ENCODE data around the gene RINL.
"Not testable (repeated sequence)": the region's sequence is repeated elsewhere in the genome, so short reads cannot be mapped to it uniquely, and the experiment has no call there.

RINL gene

DNA sequence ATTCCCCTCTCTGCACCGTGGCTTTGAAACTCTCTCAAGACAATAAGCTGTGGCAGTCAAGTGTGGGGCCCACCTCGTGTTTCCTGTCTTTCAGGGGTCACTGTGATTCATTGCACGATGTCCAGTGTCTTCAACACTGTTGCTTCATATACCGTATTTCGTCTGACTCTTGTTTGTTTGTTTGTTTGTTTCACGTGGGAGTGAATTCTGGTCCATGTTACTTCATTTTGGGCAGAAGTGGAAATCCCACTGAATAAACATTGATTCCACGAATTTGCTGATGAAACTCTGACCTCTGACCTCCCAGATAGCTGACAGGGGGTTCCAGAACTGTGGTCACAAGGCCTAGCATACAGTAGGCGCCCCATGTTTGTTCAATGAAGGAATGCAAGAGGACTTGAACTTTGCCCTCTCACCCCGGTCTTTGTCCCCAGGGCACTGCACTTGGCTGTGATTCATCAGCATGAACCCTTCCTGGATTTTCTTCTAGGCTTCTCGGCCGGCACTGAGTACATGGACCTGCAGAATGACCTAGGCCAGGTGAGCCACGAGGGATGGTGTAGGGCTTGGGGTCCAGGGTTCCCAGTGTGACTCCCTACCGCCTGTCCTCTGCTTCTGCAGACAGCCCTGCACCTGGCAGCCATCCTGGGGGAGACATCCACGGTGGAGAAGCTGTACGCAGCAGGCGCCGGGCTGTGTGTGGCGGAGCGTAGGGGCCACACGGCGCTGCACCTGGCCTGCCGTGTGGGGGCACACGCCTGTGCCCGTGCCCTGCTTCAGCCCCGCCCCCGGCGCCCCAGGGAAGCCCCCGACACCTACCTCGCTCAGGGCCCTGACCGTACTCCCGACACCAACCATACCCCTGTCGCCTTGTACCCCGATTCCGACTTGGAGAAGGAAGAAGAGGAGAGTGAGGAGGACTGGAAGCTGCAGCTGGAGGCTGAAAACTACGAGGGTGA is 26.8 kb upstream of the RINL start:
- DNase-seq: no peak

DNA sequence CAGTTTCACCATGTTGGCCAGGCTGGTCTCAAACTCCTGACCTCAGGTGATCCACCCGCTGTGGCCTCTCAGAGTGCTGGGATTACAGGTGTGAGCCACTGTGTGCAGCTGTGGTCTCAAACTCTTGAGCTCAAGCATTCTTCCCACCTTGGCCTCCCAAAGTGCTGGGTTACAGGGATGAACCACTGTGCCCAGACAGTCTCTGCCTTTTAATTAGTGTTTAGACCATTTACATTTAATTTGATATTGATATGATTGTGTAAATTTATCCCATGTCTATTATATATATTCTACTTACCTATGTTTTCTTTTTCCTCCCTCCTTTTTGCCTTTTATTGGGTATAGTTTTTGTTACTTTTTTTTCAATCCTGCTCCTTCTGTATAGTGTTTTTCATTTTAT is 23.6 kb upstream of the RINL start:
- DNase-seq: no peak

DNA sequence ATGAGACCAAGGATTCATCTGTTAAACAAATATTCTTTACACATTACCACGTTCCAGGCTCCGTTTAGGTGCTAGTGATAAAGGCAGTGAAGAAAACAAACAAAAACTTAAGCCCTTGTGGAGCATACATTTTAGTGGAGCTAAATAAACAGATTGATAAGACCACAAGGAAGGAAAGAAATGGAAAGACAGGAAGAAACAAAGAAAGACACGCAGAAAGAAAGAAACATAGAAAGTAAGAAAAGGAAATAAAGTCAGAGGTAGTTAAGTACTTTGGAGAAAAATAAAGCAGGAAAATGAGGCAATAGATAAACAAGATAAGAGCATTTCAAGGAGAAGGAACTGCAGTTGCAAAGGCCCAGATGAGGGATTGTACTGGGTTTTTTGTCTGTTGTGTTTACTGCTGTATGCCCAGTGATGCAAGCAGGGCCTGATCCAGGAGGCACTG is 22.7 kb upstream of the RINL start:
- DNase-seq: no peak

DNA sequence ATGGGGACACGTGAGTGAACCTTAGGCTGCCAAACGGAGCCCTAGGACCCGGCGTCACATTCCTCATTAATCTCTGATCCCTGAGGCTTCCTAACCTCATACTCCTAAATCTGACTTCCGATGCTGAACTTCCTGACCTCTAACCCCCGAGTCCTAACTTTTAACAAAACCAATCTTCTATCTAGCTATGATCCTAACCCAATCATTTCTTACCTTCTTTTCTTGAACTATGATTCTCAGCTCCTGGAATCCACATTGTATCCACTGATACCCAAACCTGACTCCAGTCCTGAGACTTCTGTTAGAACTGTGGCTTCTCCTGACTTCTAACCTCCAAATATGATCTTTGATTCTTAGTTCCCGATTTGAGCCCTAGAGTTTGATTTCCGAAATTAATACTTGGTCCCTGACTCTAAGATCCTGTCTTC is 22.1 kb upstream of the RINL start:
- no peak for DNase-seq

DNA sequence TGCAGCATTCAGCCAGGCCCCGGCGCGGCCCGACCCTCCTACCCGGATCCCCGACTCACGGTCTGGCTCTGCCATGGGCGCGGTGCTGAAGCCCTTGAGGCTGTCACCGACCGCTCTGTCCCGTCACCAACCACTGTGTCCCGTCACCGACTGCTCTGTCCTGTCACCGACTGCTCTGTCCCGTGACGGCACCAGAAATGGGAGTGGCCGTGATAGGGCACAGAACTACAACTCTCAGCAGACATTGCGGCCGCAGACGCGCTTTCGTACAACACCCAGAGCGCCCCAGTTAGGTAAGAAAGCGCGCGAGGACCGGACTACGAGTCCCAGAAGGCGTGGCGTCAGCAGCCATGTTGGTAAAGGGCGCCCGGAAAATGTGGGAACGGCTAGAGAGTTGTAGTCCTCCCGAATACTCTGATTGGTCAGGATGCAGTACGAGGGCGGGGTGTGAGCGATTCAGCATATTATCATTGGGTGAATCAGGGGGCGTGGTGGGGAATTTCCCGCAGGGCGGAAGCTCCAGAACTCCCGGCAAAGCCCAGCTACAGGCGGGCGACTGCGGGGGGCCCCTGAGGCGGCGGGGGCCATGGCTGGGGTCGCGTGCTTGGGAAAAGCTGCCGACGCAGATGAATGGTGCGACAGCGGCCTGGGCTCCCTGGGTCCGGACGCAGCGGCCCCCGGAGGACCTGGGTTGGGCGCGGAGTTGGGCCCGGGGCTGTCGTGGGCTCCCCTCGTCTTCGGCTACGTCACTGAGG is 21.5 kb upstream of the RINL start, which contains the start of the genes NFKBIB and SIRT2:
Gene NFKBIB (plus strand): TSS at position 523 of the 755 bp plus-strand sequence. CDS start 64 bp downstream, at position 587.
Gene SIRT2 (minus strand): TSS at position 172 of the 755 bp plus-strand sequence. CDS start 97 bp downstream, at position 75.
- DNase-seq: peak; percentile 100

DNA sequence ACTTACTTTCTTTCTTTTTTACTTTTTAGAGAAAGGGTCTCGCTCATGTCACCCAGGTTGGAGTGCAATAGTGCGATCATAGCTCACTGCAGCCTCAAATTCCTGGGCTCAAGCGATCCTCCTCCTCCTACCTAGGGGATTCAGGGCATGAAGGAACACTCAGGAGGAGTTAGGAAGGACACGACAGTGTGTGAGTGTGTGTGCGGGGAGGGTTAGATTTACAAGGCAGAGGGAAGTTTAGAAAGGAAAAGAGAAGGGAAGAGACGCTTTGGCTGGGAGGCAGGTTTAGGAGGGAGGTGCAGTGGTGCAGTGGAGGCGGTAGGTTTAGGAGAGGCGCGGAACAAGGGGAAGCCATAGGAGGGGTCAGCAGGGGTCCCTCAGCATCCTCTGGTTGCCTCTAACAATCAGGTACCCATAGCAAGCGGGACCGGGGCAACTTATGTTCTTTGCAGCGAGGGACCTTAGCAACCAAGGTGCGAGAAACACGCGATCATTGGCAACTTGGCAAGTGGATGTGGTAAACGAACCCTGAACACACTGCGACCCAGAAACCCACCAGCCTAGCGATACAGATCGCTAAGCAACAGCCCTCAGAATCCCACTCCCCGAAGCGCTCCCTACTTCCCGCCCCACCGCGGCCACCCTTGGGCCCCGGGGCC is 20.8 kb upstream of the RINL start:
- no peak for DNase-seq

DNA sequence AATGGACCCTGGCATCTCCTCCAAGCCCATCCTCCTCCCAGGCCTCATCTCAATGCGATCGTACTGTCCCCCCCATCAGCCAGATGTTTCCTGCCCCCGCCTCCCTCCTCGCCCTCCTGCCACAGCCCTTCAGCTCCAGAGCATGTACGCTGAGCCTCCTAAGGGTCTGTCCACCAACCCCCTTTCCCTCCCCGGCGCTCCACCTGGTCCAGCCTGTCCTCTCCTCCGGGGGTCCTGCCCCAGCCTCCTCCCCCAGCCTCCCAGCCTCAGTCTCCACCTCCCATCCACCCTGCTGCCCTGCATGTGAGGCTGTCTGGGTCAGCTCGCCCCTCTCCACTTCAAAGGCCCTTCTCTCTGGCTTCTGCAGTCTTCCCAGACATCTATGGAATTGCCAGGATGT is 16.9 kb upstream of the RINL start:
- DNase-seq: no peak

DNA sequence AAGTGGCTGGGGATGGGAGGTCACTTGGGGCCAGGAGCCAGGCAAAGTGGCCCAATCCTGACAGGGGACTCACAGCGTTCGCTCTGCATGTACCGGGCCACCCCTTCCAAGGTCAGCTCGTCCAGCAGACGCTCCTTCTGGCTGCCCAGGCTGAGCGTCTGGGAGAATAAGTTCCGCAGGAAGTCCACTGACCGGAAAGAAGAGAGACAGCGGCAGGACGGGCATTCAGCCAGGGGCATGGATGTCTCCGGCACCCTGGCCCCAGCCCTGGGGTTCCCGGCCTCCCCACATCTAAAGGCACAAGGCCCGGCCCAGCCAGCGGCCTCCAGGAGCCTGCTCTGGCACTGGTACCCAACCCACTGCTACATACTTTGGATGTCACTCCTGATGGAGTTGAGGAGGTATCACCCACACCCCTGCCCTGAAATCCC is 15.3 kb upstream of the RINL start:
- DNase-seq: no peak

DNA sequence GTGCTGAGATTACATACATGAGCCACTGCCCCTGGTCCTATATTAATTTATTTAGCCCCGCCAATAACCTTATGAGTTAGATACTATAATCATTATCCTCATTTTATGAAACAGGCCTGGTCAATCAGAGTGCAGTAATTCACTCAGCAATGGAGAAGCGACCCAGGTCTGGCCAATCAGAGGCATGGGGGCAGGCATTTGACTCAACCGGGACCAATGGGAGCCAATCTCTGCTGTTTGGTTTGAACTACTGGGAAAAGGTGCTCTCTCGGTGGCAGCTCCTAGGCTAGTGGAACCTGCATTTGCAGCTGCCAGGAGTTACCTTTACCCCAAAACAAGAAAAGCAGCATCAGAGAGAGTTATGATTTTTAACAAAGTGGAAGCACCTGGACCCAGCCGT is 14.8 kb upstream of the RINL start:
- DNase-seq: no peak

DNA sequence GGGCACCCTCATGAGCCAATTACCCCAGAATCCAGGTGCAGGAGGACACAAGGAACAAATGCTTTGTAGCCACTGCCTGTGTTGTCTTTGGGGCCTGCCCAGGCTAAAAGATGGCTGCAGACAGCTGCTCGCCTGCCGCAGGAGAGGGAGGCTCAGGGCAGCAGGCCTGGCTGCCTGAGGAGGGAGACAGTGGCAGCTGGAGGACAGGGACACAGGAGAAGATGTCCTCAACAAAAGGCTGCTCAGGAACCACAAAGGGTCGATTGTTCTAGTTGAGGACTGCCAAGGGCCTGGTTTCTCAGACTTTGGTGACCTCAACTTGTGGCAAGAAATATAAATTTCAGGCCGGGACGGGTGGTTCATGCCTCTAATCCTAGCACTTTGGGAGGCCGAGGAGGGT is 13.7 kb upstream of the RINL start:
- DNase-seq: no peak

DNA sequence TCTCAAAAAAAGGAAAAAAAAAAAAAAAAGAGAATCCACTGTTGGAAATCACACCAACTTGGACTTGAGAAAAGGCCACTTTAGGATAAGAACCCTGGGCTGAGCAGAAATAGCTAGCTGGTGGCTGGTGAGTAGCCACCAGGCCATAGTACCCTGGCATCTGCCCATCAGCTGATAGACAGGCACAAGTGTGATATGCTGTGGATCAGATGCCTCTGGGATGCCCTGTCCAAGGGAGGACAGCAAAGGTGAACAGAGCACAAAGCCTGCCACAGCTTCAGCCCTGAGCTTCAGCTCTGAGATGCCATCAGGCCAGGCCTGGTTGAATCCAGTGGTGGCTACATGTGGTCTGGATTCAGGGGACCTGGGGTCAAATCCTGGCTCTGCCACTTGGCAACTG is 12.6 kb upstream of the RINL start:
- no peak for DNase-seq

DNA sequence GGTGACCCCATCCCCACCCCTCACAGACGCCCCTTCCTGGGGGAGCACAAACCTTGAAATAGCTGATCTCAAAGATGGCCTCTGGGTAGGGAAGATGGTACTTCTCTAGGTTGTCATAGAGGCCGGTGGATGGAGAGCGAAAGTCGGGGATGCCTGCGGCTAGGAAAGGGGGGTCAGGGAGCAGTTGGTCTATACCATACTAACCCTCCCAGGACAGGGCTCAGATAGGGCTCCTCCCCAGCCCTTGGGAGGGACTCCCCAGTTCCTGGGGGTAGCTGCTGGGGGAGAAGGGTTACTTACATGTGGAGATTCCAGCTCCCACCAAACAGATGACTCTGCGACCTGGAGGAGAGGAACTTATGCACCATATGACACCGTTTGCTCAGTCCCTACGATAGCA is 11.7 kb upstream of the RINL start:
- no peak for DNase-seq

DNA sequence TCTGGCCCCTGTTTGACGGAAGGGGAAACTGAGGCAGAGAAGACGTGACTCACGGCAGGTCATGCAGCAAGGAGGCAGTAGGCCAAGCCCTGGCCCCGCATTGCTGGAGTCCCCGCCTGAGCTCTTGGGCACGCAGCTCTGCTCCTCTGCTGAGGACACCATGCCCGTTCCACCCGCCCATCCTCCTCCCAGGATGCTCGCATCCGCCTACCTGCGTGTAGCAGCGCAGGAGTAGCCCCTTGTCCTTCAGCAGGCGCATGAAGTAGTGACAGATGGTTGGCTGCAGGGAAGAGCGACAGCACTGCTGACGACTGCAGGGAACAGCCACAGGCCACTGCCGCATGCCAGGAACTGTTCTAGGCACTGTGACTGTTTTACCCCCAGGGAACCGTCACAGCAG is 10.8 kb upstream of the RINL start:
- no peak for DNase-seq

DNA sequence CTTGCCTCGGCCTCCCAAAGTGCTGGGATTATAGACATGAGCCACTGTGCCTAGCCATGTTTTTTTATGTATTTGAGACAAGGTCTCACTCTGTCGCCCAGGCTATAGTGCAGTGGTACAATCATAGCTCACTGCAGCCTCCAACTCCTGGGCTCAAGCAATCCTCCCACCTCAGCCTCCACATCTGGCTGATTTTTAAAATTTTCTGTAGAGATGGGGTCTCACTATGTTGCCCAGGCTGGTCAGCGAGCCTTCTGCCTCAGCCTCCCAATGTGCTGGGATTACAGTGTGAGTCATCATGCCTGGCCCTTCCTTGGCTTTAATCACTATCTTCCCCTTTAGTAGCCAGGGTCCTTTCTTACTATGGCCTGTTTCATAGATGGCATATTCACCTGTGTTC is 6.6 kb upstream of the RINL start:
- not testable (repeated sequence) for DNase-seq

DNA sequence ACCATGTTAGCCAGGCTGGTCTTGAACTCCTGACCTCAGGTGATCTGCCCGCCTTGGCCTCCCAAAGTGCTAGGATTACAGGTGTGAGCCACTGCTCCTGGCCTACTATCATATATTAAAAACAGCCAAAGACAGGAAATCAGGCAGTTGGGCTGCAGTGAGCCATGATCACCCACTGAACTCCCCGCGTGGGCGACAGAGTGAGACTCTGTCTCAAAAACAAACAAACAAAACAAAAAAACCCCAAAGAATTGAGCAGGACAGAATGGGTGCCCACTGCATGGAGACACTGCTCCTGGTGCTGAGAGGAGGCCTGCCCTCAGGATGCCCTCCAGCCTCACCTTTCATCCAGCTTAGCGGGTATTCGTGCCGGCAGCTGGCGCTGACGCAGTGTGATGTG is 5.2 kb upstream of the RINL start:
- no peak for DNase-seq

DNA sequence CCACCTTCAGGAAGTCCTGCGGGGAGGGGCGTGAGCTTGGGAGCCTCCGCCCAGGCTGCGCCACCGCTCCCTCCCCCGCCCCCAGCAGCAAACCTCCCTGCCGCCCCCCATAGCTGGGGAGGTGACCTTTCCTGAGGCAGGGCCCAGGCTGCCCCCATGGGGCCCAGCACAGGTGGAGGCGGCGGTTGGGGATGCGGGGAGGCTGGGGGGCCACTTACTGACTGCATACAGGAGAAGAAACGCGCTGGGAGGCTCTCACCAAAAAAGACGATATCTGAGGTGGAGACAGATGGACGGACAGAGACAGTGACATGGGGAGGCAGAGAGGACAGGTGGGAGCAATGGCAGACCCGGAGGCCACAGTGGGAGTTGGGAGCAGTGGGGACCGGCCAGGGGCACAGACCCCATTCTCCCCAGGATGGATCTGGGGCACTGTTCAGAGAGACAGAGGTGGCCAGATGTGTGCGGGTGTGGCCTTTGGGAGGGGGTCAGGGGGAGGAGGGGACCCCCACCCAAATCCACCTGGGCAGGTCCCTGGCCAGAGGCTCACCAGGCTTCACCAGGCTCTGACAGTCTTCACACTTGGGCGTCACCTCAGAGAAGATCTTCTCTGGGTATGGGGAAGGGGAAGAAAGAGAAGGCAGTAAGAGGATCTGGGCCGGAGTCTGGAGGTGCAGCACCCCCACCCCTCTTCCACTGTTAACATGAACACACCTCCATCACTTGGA is 3.0 kb upstream of the RINL start:
- DNase-seq: no peak

DNA sequence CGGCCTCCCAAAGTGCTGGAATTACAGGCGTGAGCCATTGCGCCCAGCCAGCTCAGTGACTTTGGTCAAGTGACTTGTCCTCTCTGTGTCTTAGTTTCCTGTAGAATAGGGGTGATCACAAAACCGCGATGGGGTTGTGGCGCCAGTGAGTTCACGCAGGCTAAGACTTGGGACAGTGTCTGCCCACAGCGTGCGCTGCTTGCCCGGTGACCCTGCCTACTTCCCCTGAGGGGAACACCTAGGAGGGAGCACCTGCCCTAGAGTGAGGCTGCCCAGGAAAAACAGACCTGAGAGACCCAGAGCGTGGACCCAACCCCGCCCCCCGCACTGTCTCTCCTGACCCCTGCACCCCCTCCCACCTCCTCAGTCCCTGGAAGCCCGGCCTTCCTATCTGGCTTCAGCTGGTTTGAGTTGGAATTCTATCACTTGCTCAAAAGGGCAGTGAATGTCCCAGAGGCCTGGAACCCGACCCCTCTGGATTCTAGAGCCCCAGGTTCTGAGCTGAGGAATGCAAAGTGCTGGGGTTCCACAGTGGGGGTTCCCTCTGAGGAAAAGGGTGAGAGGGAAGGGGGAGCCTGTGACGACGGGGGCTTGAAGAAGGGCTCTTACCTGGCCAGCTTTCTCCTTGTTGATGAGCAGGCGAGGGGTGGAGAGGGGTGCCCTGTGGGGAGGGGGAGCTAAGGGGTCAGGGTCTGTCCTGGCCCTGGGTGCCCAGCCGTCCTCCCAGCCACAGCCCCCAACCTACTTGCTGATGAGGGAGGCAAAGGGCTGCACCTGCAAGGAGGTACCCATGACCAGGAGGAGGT is 2.2 kb upstream of the RINL start:
- DNase-seq: no peak

DNA sequence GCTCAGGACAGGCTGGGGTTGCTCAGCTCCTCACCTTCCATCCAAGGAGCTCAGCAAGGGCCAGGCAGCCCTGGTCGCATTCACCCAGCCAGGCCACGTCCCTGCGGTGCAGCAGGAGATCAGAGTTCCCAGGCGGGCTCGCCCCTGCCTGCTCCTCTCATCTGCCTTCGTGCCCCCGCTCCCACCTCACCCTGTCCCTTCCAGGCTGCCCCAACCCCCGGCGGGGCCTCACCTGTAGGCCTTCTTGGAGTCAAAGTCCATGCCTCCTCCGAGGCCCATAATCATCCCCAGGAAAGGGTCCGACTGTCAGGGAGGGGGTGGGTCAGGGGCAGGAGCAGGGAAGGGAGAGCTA is 1.3 kb upstream of the RINL start:
- DNase-seq: no peak

DNA sequence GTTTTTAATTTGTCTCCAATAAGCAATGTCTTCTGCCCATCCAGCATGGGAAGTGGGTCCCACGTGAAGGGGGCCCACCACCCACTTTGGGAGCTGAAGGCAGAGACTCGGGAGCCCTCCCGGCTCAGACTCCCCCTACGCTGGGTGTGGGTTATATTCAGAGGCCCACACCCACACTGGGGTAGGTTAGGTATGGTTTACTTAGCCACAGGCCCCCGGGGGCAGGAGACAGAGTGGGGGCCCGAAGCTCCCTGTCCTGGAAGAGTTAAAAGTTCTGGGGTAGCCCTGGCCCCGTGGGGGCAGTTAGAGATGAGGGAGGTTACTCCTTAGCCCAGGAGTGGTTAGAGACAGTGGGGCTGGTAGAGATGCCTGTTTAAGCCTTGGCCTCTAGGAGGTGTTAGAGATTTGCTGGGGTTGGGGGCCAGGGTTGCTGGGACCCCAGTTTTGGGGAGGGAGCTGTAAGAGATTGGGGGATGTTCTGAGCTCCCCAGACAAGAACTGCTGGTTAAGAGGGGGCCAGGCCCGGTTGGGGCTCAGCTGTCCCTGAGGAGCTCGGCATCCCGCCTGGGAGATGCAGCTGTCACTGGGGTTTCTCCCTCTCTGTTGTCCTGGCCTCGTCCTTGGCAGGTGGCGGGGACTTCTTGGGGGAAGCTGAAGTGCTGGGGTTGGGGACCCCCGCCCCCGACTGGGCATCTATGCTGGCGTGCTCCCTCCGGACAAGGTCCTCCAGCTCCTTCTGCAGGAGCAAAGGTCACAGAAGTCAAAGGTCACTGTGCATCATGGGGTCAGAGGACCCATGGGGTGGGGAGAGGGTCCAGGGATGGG is 712 bp upstream of the RINL start:
- DNase-seq: no peak

DNA sequence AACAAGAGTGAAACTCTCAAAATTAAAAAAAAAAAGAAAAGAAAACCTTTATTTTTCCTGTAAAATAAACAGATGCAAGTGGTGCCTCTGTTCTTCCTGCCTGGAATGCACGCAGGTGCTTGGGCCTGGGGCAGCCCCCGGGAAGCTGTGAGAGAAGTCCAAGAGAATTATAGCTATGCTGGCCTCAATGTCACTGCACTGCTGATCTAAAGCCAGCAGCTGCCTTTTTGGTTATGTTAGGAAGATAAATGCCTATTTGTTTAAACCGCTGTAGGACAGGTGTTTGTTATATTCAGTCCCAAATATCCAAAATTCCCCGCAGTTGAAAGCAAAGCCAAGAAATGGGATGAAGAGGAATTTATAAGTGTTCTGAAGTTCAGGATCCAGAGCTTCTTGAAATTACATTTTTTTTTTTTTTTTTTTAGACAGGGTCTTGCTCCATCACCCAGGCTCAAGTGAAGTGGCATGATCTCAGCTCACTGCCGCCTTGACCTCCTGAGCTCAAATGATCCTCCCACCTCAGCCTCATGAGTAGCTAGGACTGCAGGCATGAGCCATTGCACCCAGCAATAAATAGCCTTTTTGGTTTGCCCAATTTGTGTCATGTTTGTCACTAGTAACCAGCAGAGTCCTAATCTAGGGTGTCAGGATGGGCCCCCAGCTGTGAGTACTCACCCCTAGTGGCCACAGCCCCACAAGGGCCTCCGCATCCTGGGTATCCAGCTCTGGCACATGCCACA is 2.2 kb downstream of the RINL start:
- no peak for DNase-seq
